ENCODE results near the gene TMEM253.

DNA sequence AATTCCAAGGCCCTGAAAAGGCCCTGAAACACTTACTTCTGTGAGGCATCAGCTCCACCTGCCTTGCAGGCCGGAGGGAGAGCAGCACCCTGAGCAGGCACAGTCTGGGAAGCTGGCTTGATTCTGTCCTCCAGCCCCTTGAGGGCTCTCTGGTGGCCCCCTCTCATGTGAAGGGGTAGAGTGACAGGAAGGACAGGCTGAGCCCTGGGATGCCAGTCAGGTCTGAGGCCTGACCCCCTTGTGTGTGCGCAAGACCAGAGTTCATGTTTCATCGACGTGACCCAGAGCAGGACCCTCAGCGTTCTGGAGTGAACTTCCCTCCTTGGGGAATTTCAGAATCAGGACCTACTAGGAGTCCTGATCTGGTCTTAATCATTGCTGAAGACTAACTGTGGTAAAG is 42.0 kb upstream of the TMEM253 start:
- TF ChIP-seq KLF7 (tag by site-specific recombination; IDR thresholded peaks at IDR 0.05; ENCODE audit: borderline replicate concordance) (no peak), MYNN (tag by site-specific recombination; IDR thresholded peaks at IDR 0.05; ENCODE audit: borderline replicate concordance) (no peak), YY2 (tag by site-specific recombination; IDR thresholded peaks at IDR 0.05) (no peak), ZBTB21 (tag by site-specific recombination; IDR thresholded peaks at IDR 0.05) (no peak)
- TF ChIP-seq, protein P1, sequence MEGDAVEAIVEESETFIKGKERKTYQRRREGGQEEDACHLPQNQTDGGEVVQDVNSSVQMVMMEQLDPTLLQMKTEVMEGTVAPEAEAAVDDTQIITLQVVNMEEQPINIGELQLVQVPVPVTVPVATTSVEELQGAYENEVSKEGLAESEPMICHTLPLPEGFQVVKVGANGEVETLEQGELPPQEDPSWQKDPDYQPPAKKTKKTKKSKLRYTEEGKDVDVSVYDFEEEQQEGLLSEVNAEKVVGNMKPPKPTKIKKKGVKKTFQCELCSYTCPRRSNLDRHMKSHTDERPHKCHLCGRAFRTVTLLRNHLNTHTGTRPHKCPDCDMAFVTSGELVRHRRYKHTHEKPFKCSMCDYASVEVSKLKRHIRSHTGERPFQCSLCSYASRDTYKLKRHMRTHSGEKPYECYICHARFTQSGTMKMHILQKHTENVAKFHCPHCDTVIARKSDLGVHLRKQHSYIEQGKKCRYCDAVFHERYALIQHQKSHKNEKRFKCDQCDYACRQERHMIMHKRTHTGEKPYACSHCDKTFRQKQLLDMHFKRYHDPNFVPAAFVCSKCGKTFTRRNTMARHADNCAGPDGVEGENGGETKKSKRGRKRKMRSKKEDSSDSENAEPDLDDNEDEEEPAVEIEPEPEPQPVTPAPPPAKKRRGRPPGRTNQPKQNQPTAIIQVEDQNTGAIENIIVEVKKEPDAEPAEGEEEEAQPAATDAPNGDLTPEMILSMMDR (tag by site-specific recombination; IDR thresholded peaks at IDR 0.05) = no peak

All from HEK293 (cell line).